SK-N-SH treated with all-trans-retinoic acid at 6 μM for 48 hours (cell line): ENCODE results near the gene GTPBP3.

Experiments
- ATAC-seq: fragments of 200-7000 bp; cut with Tn5 transposase; 3 replicates; pipeline ENCODE4 v1.9.1; 2020; ENCODE audit warnings: mild to moderate bottlenecking, moderate library complexity
- ARNTL ChIP-seq: fragments of 450-650 bp; formaldehyde crosslinking; IDR thresholded peaks from 2 replicates; pipeline ENCODE4 v1.5.0; 2020; ENCODE audit warnings: low read depth, mild to moderate bottlenecking, moderate library complexity, borderline replicate concordance
- BACH2 ChIP-seq: fragments of 250-450 bp; sonication (Bioruptor Pico); IDR thresholded peaks from 2 replicates; pipeline ENCODE4 v1.9.0; 2021; ENCODE audit warnings: mild to moderate bottlenecking, borderline replicate concordance
- CREB5 ChIP-seq: fragments of 250-450 bp; sonication (Bioruptor Pico); IDR thresholded peaks from 2 replicates; pipeline ENCODE4 v1.5.1; 2020; ENCODE audit warnings: low read depth, mild to moderate bottlenecking, moderate library complexity
- CSDC2 ChIP-seq: fragments of 250-450 bp; sonication (Bioruptor Pico); IDR thresholded peaks from 2 replicates; pipeline ENCODE4 v1.5.0; 2020; ENCODE audit warnings: mild to moderate bottlenecking, moderate library complexity
- CSRNP3 ChIP-seq: fragments of 250-450 bp; sonication (Bioruptor Pico); IDR thresholded peaks from 2 replicates; pipeline ENCODE4 v1.5.1; 2021; ENCODE audit warnings: mild to moderate bottlenecking, moderate library complexity
- ESRRG ChIP-seq: fragments of 250-450 bp; sonication (Bioruptor Pico); IDR thresholded peaks from 2 replicates; pipeline ENCODE4 v1.6.1; 2021; ENCODE audit warnings: mild to moderate bottlenecking
- GLIS3 ChIP-seq: fragments of 250-450 bp; sonication (Bioruptor Pico); IDR thresholded peaks from 2 replicates; pipeline ENCODE4 v1.5.0; 2020; ENCODE audit warnings: mild to moderate bottlenecking, moderate library complexity
- ISL1 ChIP-seq: fragments of 250-450 bp; sonication (Bioruptor Pico); IDR thresholded peaks from 2 replicates; pipeline ENCODE4 v2.1.2; 2022; ENCODE audit warnings: mild to moderate bottlenecking, moderate library complexity
- OSR1 ChIP-seq: fragments of 250-450 bp; sonication (Bioruptor Pico); IDR thresholded peaks from 2 replicates; pipeline ENCODE4 v1.8.0; 2022; ENCODE audit warnings: moderate library complexity, mild to moderate bottlenecking, inconsistent platforms
- PATZ1 ChIP-seq: fragments of 250-450 bp; sonication (Bioruptor Pico); IDR thresholded peaks from 2 replicates; pipeline ENCODE4 v1.8.0; 2020; ENCODE audit warnings: mild to moderate bottlenecking, moderate library complexity, borderline replicate concordance
- POU6F1 ChIP-seq: fragments of 250-450 bp; sonication (Bioruptor Pico); IDR thresholded peaks from 2 replicates; pipeline ENCODE4 v1.8.0; 2021; ENCODE audit warnings: low read depth, mild to moderate bottlenecking, moderate library complexity, borderline replicate concordance
- PPARA ChIP-seq: fragments of 250-450 bp; sonication (Bioruptor Pico); IDR thresholded peaks from 2 replicates; pipeline ENCODE4 v1.5.0; 2020; ENCODE audit warnings: mild to moderate bottlenecking, borderline replicate concordance
- TCF4 ChIP-seq: fragments of 250-450 bp; sonication (Bioruptor Pico); IDR thresholded peaks from 2 replicates; pipeline ENCODE4 v1.8.0; 2021; ENCODE audit warnings: mild to moderate bottlenecking, moderate library complexity, borderline replicate concordance
- TOX ChIP-seq: fragments of 250-450 bp; sonication (Bioruptor Pico); IDR thresholded peaks from 2 replicates; pipeline ENCODE4 v1.8.0; 2021; ENCODE audit warnings: mild to moderate bottlenecking, moderate library complexity, borderline replicate concordance
- TSHZ2 ChIP-seq: fragments of 250-450 bp; sonication (Bioruptor Pico); IDR thresholded peaks from 2 replicates; pipeline ENCODE4 v1.5.0; 2020; ENCODE audit warnings: mild to moderate bottlenecking, moderate library complexity
- ZC3H10 ChIP-seq: fragments of 250-450 bp; sonication (Bioruptor Pico); IDR thresholded peaks from 2 replicates; pipeline ENCODE4 v1.5.1; 2021; ENCODE audit warnings: mild to moderate bottlenecking, moderate library complexity
- ZFP3 ChIP-seq: fragments of 250-450 bp; sonication (Bioruptor Pico); IDR thresholded peaks from 2 replicates; pipeline ENCODE4 v1.5.0; 2020; ENCODE audit warnings: mild to moderate bottlenecking, moderate library complexity
- ZFP30 ChIP-seq: fragments of 450-650 bp; formaldehyde crosslinking; IDR thresholded peaks from 2 replicates; pipeline ENCODE4 v1.5.0; 2022; ENCODE audit warnings: mild to moderate bottlenecking, moderate library complexity
- ZNF70 ChIP-seq: fragments of 450-650 bp; formaldehyde crosslinking; IDR thresholded peaks from 2 replicates; pipeline ENCODE4 v1.5.0; 2020; ENCODE audit warnings: mild to moderate bottlenecking, moderate library complexity
- ZNF8 ChIP-seq: fragments of 450-650 bp; formaldehyde crosslinking; IDR thresholded peaks from 2 replicates; pipeline ENCODE4 v1.5.0; 2020; ENCODE audit warnings: mild to moderate bottlenecking, moderate library complexity

The GTPBP3 gene

GRCh38 chr19:17320435-17320834 is 16.9 kb upstream of the GTPBP3 start:
- TF ChIP-seq ISL1 (CRISPR knock-in tag): no peak
- TF ChIP-seq ZNF70 (CRISPR knock-in tag): no peak
- no peak for TF ChIP-seq ZNF8 (CRISPR knock-in tag)
- no peak for TF ChIP-seq ZC3H10 (CRISPR knock-in tag)
- TF ChIP-seq CSDC2 (CRISPR knock-in tag): no peak
- no peak for TF ChIP-seq ARNTL (CRISPR knock-in tag)
- TF ChIP-seq ESRRG: no peak
- TF ChIP-seq PPARA (CRISPR knock-in tag): no peak
- TF ChIP-seq POU6F1: no peak
- TF ChIP-seq TCF4: no peak
- TF ChIP-seq TOX (CRISPR knock-in tag): no peak
- ATAC-seq: no peak

- TF ChIP-seq GLIS3 (CRISPR knock-in tag): no peak
- no peak for TF ChIP-seq ZFP3 (CRISPR knock-in tag)
- no peak for TF ChIP-seq ESRRG
- no peak for TF ChIP-seq ZNF70 (CRISPR knock-in tag)
- no peak for TF ChIP-seq TCF4
- no peak for TF ChIP-seq TSHZ2
- no peak for TF ChIP-seq BACH2 (CRISPR knock-in tag)
- TF ChIP-seq PATZ1 (CRISPR knock-in tag): no peak
- no peak for TF ChIP-seq OSR1 (CRISPR knock-in tag)
- no peak for TF ChIP-seq PPARA (CRISPR knock-in tag)
- TF ChIP-seq CREB5 (CRISPR knock-in tag): no peak
- no peak for TF ChIP-seq ZFP30 (CRISPR knock-in tag)
- TF ChIP-seq, all 23 proteins: peak for 0
- ATAC-seq: peak; percentile 11
Observed at GRCh38 chr19:17321655-17322489, 15.5 kb upstream of the GTPBP3 start.

GRCh38 chr19:17322854-17323253 is 14.5 kb upstream of the GTPBP3 start:
- ATAC-seq: no peak; the same call in 2 of the 3 replicates
- TF ChIP-seq OSR1 (CRISPR knock-in tag) (no peak), ISL1 (CRISPR knock-in tag) (no peak), PPARA (CRISPR knock-in tag) (no peak), CSDC2 (CRISPR knock-in tag) (no peak), ARNTL (CRISPR knock-in tag) (no peak), CSRNP3 (no peak), ZNF70 (CRISPR knock-in tag) (no peak)
